Sigmoid colon (tissue), 4 donors: ENCODE data around the gene RNF212.

Experiments used
- POLR2A ChIP-seq, 2 donors: fragments of 450-650 bp; IDR thresholded peaks; one replicate each; pipeline ENCODE4 v1.6.1; 2016; ENCODE audit warnings: antibody characterized with exemption in 2 of 2, mild to moderate bottlenecking in 2 of 2, moderate library complexity in 2 of 2
- POLR2AphosphoS5 ChIP-seq, 4 donors: sonication (generic); formaldehyde crosslinking; IDR thresholded peaks; one replicate each; pipeline ENCODE4 v1.6.1; 2017; ENCODE audit warnings: antibody characterized with exemption in 4 of 4
- TF ChIP-seq, protein P1 (sequence below), 4 experiments: fragments of 450-650 bp in 3 of 4; fragments of 200-600 bp in 1 of 4; IDR thresholded peaks; one replicate each; pipeline ENCODE4 v1.5.1; 2016 to 2019; ENCODE audit warnings: antibody characterized with exemption in 4 of 4, mild to moderate bottlenecking in 3 of 4, moderate library complexity in 2 of 4

DNA sequence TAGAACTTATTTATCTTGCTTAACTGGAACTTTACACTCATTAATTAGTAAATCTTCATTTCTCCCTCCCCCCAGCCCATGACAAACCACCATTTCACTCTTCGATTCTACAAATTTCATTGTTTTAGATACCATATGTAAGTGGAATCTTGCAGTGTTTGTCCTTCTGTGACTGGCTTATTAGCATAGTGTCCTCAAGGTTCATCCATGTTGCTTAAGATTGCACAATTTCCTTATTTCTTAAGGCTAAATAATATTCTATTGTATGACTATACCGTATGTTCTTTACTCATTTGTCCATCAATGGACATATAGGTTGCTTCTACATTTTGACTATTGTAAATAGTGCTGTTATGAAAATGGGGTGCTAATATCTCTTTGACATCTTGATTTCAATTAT lies 24.5 kb upstream of the RNF212 start:
- TF ChIP-seq, protein P1, sequence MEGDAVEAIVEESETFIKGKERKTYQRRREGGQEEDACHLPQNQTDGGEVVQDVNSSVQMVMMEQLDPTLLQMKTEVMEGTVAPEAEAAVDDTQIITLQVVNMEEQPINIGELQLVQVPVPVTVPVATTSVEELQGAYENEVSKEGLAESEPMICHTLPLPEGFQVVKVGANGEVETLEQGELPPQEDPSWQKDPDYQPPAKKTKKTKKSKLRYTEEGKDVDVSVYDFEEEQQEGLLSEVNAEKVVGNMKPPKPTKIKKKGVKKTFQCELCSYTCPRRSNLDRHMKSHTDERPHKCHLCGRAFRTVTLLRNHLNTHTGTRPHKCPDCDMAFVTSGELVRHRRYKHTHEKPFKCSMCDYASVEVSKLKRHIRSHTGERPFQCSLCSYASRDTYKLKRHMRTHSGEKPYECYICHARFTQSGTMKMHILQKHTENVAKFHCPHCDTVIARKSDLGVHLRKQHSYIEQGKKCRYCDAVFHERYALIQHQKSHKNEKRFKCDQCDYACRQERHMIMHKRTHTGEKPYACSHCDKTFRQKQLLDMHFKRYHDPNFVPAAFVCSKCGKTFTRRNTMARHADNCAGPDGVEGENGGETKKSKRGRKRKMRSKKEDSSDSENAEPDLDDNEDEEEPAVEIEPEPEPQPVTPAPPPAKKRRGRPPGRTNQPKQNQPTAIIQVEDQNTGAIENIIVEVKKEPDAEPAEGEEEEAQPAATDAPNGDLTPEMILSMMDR (IDR thresholded peaks at IDR 0.05): no peak
- TF ChIP-seq POLR2AphosphoS5 (IDR thresholded peaks at IDR 0.05): no peak
- TF ChIP-seq POLR2A (IDR thresholded peaks at IDR 0.05): no peak
